ENCODE data around the gene CEP85L. TPM values are rescaled to one million over a fixed set of nuclear protein-coding genes. Genes with fewer than 3 reads are reported as not detected.

Gene CEP85L
- total and polyA plus RNA-seq, 12 donors, result 1.0 to 19.2 (median 8.1) TPM

DNA sequence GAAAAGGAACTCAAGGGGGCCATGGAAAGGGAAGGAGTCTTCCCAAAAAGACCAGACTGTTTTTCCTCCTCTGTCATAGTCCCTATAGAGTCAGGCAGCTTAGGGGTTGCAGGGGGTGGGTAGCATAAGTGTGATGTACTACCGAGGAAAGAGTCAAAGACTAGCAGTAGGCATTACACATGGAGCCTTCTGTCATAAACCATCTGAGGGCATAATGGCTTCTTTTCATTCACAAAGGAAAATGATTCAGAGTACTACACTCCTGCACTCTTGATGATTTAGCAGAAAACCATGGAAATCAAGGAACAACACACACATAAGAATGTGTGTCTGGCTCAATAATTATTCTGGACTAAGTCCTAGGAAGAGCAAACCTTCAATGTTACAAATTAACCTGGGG lies 88.4 kb downstream of the CEP85L start:
- WGBS, 2 donors, result 50 to 55% methylated on average over 1 of the region's 1 CpG
- Histone ChIP-seq H3K4me3 (no peak overlapping the region), H3K4me1 (peaks cover 0 to 25% (median 16%) of the 10 kb centered on the region in 9 donors), H3K27ac (peak overlapping the region in 1 of 10 donors; percentile 14), H3K27me3 (no peaks in the 10 kb centered on the region), H3K9me3 (no peaks in the 10 kb centered on the region), H3K36me3 (peaks cover 0 to 35% (median 4%) of the 10 kb centered on the region in 9 donors)
- intact Hi-C loops (cut with DNase I), result loop anchor here in 3 of 10 donors (10.0 kb wide), 2 partner anchors 52 to 212 kb away; no protein-coding TSS in a partner anchor
- ATAC-seq, result peak in 7 of 8 donors; percentile 32 to 73 (median 49)
- no peak for TF ChIP-seq CTCF (IDR thresholded peaks at IDR 0.05)
- no peak for DNase-seq

DNA sequence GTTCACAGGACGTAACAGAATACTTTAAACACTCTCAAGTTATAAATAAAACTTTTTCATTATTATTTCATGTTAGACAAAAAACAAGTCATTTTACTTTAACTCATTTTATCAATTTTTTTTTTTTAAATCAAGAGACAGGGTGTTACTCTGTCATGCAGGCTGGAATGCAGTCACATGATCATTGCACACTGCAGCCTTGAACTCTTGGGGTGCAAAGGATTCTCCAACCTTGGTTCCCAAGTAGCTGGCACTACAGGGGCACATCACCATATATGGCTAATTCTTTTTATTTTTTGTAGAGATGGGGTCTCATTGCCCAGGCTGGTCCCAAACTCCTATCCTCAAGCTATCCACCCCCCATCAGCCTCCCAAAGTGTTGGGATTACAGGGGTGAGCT lies 89.1 kb downstream of the CEP85L start:
- intact Hi-C loops (cut with DNase I), result loop anchor here in 3 of 10 donors (10.0 kb wide), 2 partner anchors 53 to 213 kb away; no protein-coding TSS in a partner anchor
- TF ChIP-seq CTCF (IDR thresholded peaks at IDR 0.05), result no peak

DNA sequence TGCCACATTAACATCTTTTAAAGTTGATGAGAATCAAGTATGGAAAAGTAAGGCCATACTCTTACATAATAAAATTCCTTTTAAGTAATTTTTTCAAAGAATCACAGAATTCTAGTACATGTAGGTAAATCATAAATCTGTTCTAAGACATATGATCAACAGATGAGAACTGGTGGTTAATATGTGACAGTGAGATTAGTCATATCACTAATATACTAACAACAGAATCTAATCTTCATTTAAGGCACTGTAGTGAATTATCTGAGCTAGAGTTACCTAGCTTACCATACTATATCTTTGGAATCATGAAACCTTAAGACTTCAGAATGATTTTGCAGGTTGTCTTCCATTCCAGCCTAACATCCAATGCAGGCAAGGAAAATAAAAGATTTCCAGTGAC lies 91.7 kb downstream of the CEP85L start:
- Histone ChIP-seq H3K27ac (peak overlapping the region in 5 of 10 donors; percentile 2 to 47 (median 24)), H3K4me3 (peak overlapping the region in 5 of 10 donors; percentile 3 to 57 (median 28)), H3K27me3 (no peaks in the 10 kb centered on the region), H3K4me1 (peaks cover 0 to 21% (median 15%) of the 10 kb centered on the region in 9 donors), H3K36me3 (peaks cover 0 to 57% (median 3%) of the 10 kb centered on the region in 9 donors), H3K9me3 (no peaks in the 10 kb centered on the region)
- no peak for DNase-seq
- TF ChIP-seq CTCF (IDR thresholded peaks at IDR 0.05), result no peak
- intact Hi-C loops (cut with DNase I), result loop anchor here in 5 of 10 donors (10.0 kb wide), 3 partner anchors 55 to 275 kb away; no protein-coding TSS in a partner anchor
- no peak for ATAC-seq

More for the DNA sequence above, 89.1 kb downstream of the CEP85L start:
- Histone ChIP-seq H3K27ac (peak overlapping the region in 1 of 10 donors; percentile 14), H3K9me3 (no peaks in the 10 kb centered on the region), H3K4me3 (no peak overlapping the region), H3K27me3 (no peaks in the 10 kb centered on the region), H3K36me3 (peaks cover 0 to 41% (median 4%) of the 10 kb centered on the region in 9 donors), H3K4me1 (peaks cover 0 to 20% (median 15%) of the 10 kb centered on the region in 9 donors)
- no peak for DNase-seq
- ATAC-seq, result peak in 6 of 8 donors; percentile 18 to 53 (median 34)
- WGBS, 2 donors, result 47 to 56% methylated on average over 1 of the region's 1 CpG

DNA sequence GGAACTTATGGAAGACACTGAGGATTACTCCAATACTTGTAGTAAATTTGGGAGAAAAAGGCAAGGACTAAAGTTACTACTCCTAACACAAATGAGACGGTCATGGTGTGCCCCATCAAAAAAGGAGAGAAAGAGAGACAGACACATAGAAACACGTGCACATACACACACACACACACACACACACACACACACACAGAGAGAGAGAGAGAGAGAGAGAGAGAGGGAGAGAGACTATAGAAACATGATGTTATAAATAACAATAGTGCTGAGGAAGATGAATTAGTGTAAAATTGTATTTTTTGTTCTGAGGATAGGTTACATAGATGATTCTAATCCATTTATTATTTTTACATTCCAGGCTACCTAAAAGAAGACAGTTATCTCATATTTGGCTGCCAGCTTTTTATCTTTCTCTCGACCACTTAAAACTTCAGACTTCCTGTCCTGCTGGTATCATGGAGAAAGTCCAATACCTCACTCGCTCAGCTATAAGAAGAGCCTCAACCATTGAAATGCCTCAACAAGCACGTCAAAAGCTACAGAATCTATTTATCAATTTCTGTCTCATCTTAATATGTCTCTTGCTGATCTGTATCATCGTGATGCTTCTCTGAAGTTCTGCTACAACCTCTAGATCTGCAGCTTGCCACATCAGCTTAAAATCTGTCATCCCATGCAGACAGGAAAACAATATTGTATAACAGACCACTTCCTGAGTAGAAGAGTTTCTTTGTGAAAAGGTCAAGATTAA lies 92.8 kb downstream of the CEP85L start:
- Histone ChIP-seq H3K4me3 (peak overlapping the region in 6 of 10 donors; percentile 44 to 60 (median 56)), H3K4me1 (peaks cover 0 to 21% (median 15%) of the 10 kb centered on the region in 9 donors), H3K9me3 (no peaks in the 10 kb centered on the region), H3K36me3 (peaks cover 0 to 67% (median 3%) of the 10 kb centered on the region in 9 donors), H3K27ac (peak overlapping the region in 4 of 10 donors; percentile 18 to 83 (median 65)), H3K27me3 (no peaks in the 10 kb centered on the region)
- no peak for TF ChIP-seq CTCF (IDR thresholded peaks at IDR 0.05)
- intact Hi-C loops (cut with DNase I), result loop anchor here in 2 of 10 donors (10.0 kb wide), 1 partner anchor 274 kb away; no protein-coding TSS in a partner anchor
- WGBS, 2 donors, result 22 to 34% methylated on average over 6 of the region's 6 CpGs
- ATAC-seq, result peak in 1 of 8 donors; percentile 9
- DNase-seq, result no peak
